ENCODE results near the gene SEC22B.
"Not testable (repeated sequence)": the region's sequence is repeated elsewhere in the genome, so short reads cannot be mapped to it uniquely, and the experiment has no call there.

The SEC22B gene

GRCh38 chr1:120112212-120112611 is 64.1 kb downstream of the SEC22B start:
- not testable (repeated sequence) for DNase-seq

DNA sequence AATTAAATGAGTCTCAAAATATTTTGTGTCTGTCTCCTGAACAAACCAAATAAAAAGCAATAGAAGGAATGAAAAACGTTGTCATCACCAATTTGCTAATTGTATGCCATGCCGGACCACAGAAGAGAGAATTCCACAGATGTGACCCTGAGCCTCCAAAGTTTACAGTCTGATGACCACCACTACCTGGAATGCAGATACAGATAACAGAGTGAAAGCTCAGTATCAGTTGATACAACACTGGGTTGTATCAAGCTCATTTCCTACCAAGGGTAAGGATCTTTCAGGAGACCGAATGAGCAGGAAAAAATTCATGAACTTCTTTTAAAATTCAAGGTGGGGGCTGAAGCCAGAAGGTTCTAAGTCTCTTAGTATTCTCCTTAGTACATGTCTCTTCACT is 64.5 kb downstream of the SEC22B start:
- not testable (repeated sequence) for DNase-seq

DNA sequence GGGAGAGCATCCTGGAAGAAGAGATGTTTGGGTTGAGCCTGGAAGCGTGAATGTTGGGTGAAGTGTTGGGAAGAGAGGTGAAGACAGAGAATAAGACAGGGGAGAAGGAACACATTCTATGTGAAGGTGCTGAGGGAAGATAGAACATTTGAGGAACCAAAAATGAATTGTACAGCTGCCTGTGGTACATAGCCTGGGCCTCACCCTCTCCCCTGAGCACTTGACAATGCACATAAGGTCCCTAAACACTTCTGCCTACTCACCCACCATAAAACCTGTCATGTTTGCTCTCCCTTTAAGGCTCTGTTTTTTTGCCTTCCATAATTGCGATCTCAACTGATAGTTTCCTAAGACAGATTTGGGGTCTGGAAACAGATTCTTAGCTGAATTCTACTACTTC is 65.3 kb downstream of the SEC22B start:
- DNase-seq = not testable (repeated sequence)

DNA sequence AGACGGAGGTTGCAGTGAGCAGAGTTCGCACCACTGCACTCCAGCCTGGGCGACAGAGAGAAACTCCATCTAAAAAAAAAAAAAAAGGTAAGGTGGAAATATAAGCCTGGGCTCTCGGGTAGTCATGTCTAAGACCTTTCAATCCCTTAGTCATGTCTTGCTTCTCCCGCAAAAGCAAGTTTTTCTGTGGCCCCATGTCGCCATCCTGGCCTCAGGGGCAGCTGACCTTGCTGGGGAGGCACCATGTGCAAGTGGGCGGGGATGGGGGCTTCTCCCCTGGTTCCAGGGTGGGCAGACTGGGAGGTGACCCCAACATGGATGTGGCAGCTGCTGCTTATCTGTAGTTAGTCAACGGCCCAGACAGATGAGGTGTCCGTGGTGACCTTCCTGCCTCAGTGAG is 66.7 kb downstream of the SEC22B start:
- not testable (repeated sequence) for DNase-seq

DNA sequence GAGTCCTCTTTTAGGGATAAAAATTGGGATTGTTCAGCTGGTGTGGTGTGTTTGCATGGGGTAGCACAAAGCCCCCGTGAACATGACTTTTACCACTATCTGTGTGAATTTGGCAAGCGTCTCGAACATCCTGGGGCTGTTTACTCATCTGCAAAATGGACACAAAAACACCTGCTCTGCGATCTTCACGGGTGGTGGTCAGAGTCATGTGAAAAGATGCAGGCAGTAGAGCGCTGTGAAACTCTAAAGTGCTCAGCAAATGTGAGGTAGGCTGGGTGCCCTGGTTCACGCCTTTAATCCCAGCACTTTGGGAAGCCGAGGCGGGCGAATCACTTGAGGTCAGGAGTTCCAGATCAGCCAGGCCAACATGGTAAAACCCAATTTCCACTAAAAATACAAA is 67.1 kb downstream of the SEC22B start:
- DNase-seq = not testable (repeated sequence)

DNA sequence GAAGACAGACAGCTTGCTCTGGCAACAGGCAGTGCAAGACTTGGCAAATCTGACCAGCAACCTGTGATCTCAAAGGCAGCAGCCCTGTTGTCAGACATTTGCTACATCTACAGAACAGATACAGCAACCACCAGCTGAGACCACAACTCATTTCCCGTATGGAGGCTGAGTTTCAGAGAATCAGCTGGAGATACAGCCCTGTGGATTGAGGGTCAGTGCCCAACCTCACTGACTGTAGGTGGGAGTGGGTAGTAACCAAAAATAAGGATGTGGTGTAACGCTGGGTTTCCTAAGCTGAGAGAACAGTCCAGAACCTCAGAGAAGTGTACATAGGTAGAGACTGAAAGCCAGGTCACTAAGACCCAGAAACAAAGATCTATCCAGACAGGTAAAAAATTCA is 71.0 kb downstream of the SEC22B start:
- DNase-seq = not testable (repeated sequence)

DNA sequence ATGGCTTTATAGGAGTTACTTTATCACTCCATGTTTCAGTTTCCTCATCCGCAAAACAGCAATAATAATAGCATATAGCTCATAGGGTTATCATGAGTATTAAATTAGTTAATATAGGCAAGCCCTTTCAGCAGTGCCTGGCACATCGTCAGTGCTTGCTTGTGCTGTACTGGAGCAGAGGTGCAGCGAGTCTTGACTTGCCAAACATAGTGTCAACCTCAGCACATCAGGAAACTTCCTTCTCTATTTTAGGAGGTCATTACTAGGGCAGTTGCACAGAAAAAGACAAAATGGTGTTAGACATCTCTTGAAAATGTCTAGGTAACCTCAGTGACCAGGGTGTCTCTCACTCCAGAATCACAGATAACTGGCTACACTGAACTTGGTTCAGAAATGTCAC is 72.6 kb downstream of the SEC22B start:
- not testable (repeated sequence) for DNase-seq

DNA sequence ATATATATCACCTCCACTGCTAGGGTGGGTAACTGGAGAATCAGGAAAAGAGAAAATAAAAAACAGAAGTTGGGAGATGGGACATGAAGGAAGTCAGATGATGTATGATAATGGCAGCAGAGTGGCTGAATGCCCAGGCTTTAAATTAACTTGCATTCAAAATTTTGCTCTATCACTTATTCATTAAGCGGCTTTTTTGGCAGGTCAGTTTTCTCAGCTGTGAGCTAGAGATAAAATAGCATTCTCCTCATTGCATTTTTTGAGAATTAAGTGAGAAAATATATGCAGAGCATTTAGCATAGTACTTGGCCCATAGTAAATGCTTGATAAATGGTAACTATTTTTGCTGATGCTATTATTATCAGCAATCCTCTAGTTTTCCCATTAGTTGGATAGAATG is 74.7 kb downstream of the SEC22B start:
- not testable (repeated sequence) for DNase-seq

Data from stimulated activated CD4-positive, alpha-beta T cell treated with anti-CD3 and anti-CD28 coated beads, Interleukin-4, amount 100 ng/mL, for 1 hour (primary cell).